ENCODE data around the gene HRH2.

HRH2 gene

DNA sequence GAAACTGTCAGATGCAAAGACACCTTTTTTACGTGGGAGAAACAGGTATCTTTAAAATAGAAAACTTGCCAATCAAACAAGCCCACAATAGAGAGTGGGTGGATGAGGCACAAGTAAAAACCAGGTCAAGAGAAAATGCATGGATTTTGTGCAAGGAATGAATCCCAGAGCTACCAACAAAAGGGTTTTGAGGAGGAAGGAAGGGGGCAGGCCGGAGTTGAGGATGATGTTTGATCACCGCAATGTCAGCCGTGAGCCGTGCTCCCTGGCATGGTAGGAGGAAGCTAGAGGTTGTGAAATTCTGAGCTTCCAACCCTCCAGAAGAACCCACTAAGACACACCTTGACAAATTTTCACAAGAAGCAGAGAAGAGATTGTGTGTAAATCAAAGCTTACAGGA is 53.2 kb downstream of the HRH2 start:
- no peak overlapping the region for H3K4me3 ChIP-seq (ENCODE audit: low read depth in 1 of 2, low read length in 2 of 2)
- no peaks in the 10 kb centered on the region for H3K36me3 ChIP-seq (ENCODE audit: control insufficient read depth in 1 of 2, insufficient read depth in 2 of 2, low read length in 2 of 2)
- H3K4me1 ChIP-seq (ENCODE audit: control insufficient read depth in 1 of 2, insufficient read depth in 2 of 2, low read length in 2 of 2) = no peaks in the 10 kb centered on the region
- H3K27ac ChIP-seq (ENCODE audit: low read depth, low read length) = no peak overlapping the region
- H3K9me3 ChIP-seq (ENCODE audit: control insufficient read depth in 1 of 2, low read length in 2 of 2) = no peaks in the 10 kb centered on the region
- no peaks in the 10 kb centered on the region for H3K27me3 ChIP-seq (ENCODE audit: control insufficient read depth in 1 of 2, insufficient read depth in 2 of 2, low read length in 2 of 2)
- no peak overlapping the region for H3K9ac ChIP-seq (ENCODE audit: low read depth in 1 of 2, low read length in 2 of 2)

DNA sequence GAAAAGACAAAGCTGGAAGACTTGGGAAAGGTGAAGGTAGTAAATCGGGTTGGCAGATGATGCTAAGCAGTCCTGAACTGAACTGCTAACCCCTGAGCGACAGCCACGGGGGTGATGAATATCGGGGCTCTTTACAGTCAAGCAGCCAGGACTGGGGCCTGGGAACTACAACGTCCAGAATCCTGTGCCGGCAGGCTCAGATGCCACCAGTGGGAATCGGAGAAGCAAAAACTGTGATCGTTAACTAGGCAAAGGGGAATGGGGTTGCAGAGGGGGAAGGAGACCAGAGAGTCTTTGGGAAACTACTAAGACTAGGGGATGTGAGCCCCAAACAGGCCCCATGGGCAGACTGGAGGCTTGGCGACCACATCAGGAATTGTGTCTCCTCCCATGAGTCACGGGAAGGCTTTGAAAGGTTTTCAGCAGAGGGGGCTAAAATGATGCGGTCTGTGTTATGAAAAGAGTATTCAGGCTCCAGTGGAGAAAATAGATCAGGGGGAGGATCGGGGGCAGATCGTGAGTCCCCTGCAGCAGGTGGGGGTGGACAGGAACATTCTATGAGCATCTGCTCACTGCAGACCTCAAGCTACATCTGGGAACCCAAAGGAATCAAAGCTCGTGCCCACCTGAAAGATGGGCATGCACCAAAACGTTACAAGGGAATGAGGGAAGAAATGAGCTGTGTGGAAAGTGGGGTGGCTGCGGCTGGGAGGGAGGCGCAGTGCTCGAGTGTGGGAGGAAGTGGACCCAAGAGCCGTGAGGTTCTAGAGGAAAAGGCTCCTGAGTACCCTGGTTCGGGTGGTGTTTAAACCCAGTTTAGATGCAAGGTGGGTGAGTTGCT is 53.8 kb downstream of the HRH2 start:
- H3K9me3 ChIP-seq (ENCODE audit: control insufficient read depth in 1 of 2, low read length in 2 of 2) = peaks cover 0 to 3% of the 10 kb centered on the region in 2 donors
- H3K4me3 ChIP-seq (ENCODE audit: low read depth in 1 of 2, low read length in 2 of 2) = no peak overlapping the region
- H3K36me3 ChIP-seq (ENCODE audit: control insufficient read depth in 1 of 2, insufficient read depth in 2 of 2, low read length in 2 of 2) = no peaks in the 10 kb centered on the region
- H3K27ac ChIP-seq (ENCODE audit: low read depth, low read length) = no peak overlapping the region
- no peak overlapping the region for H3K9ac ChIP-seq (ENCODE audit: low read depth in 1 of 2, low read length in 2 of 2)
- H3K4me1 ChIP-seq (ENCODE audit: control insufficient read depth in 1 of 2, insufficient read depth in 2 of 2, low read length in 2 of 2) = no peaks in the 10 kb centered on the region
- no peaks in the 10 kb centered on the region for H3K27me3 ChIP-seq (ENCODE audit: control insufficient read depth in 1 of 2, insufficient read depth in 2 of 2, low read length in 2 of 2)

DNA sequence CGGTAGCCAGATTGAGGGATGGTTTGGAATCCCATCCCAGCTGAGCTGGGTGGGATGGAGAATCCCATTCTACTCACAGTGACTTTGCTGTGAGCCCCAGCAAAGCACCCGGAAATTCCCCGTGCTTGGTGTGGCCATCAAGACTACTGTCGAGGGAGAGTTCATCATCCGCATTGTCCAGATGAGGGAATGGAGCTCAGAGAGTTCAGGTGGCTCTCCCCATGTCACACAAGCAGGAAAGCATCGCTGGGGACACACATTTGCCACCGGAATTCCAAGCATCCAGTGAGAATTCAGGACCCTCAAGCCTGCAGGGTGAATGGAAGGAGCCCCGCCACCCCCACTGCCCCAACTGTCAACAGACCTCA is 54.4 kb downstream of the HRH2 start:
- Histone ChIP-seq H3K4me3 (ENCODE audit: low read depth in 1 of 2, low read length in 2 of 2) (no peak overlapping the region), H3K27ac (ENCODE audit: low read depth, low read length) (no peak overlapping the region), H3K27me3 (ENCODE audit: control insufficient read depth in 1 of 2, insufficient read depth in 2 of 2, low read length in 2 of 2) (no peaks in the 10 kb centered on the region), H3K9ac (ENCODE audit: low read depth in 1 of 2, low read length in 2 of 2) (no peak overlapping the region), H3K36me3 (ENCODE audit: control insufficient read depth in 1 of 2, insufficient read depth in 2 of 2, low read length in 2 of 2) (no peaks in the 10 kb centered on the region), H3K9me3 (ENCODE audit: control insufficient read depth in 1 of 2, low read length in 2 of 2) (peaks cover 3 to 9% of the 10 kb centered on the region in 2 donors), H3K4me1 (ENCODE audit: control insufficient read depth in 1 of 2, insufficient read depth in 2 of 2, low read length in 2 of 2) (no peaks in the 10 kb centered on the region)

DNA sequence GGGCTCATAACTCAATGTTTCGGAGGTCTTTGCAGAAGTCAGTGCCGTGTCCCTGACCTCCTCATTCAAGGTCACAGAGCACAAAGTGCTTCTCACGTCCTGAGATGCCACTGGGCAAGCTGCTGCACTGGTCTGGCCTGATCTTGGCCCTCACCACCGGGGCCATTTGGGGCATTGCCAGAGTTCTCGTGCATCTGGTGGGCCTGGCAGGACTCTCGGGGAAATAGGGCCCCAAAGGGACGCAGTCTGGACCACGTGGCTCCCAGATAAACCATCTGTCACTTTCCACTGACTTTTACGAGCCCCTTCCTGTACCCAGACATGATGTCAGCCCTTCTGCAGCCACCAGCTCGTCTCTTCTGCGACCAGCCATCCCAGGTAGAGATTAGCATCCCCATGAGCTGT is 54.8 kb downstream of the HRH2 start:
- Histone ChIP-seq H3K9ac (ENCODE audit: low read depth in 1 of 2, low read length in 2 of 2) (no peak overlapping the region), H3K27me3 (ENCODE audit: control insufficient read depth in 1 of 2, insufficient read depth in 2 of 2, low read length in 2 of 2) (no peaks in the 10 kb centered on the region), H3K36me3 (ENCODE audit: control insufficient read depth in 1 of 2, insufficient read depth in 2 of 2, low read length in 2 of 2) (no peaks in the 10 kb centered on the region), H3K4me3 (ENCODE audit: low read depth in 1 of 2, low read length in 2 of 2) (no peak overlapping the region), H3K27ac (ENCODE audit: low read depth, low read length) (no peak overlapping the region), H3K4me1 (ENCODE audit: control insufficient read depth in 1 of 2, insufficient read depth in 2 of 2, low read length in 2 of 2) (no peaks in the 10 kb centered on the region), H3K9me3 (ENCODE audit: control insufficient read depth in 1 of 2, low read length in 2 of 2) (peaks cover 3 to 9% of the 10 kb centered on the region in 2 donors)

DNA sequence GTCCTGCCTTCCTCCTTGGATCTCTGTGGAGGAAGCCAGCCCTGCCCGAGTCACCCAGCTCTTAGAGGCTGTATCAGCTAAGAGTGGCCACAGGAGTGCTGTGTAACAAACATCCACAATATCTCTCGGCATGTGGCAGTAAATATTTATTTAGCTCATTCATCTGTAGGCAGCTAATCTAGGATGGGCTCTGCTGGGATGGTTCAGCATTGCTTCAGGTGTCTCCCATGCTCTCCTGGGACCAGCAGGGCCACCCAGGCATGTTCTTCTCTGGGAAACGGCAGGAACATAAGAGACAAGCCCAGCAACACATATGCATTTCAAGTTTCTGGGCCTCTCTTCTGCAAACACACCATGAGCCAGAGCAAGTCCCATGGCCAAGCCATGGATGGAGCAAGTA is 56.1 kb downstream of the HRH2 start:
- Histone ChIP-seq H3K27me3 (ENCODE audit: control insufficient read depth in 1 of 2, insufficient read depth in 2 of 2, low read length in 2 of 2) (no peaks in the 10 kb centered on the region), H3K4me1 (ENCODE audit: control insufficient read depth in 1 of 2, insufficient read depth in 2 of 2, low read length in 2 of 2) (no peaks in the 10 kb centered on the region), H3K4me3 (ENCODE audit: low read depth in 1 of 2, low read length in 2 of 2) (no peak overlapping the region)

DNA sequence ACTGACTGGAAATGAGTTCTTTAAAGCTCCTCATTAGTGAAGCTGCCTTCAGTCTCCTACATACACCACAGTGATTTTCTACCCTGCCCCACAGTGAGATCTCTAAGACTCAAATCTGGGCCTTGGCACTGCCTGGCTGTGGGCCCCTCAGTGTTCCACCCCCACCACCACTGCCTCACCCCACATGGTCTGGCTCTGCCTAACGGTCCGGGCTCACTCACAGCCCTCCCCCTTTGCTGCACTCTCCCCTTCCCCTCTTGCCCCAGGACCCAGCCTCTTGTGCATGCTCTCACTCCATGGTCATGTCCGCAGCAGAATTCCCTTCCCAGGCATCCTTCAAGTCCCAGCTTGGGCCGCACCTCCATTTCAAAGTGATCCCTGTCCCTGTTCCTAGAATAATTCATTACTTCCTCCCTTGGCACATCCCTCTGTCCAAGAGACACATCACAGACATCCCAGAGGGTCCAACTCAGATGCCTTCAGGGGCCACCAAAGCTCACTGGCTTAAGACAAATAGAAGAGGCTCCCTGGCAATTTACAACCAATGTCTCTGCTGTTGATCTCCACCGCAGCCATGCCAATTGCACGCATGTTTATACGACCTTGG is 56.7 kb downstream of the HRH2 start:
- Histone ChIP-seq H3K27me3 (ENCODE audit: control insufficient read depth in 1 of 2, insufficient read depth in 2 of 2, low read length in 2 of 2) (no peaks in the 10 kb centered on the region), H3K9me3 (ENCODE audit: control insufficient read depth in 1 of 2, low read length in 2 of 2) (peaks cover 3 to 9% of the 10 kb centered on the region in 2 donors), H3K4me1 (ENCODE audit: control insufficient read depth in 1 of 2, insufficient read depth in 2 of 2, low read length in 2 of 2) (no peaks in the 10 kb centered on the region), H3K9ac (ENCODE audit: low read depth in 1 of 2, low read length in 2 of 2) (no peak overlapping the region), H3K36me3 (ENCODE audit: control insufficient read depth in 1 of 2, insufficient read depth in 2 of 2, low read length in 2 of 2) (no peaks in the 10 kb centered on the region), H3K27ac (ENCODE audit: low read depth, low read length) (no peak overlapping the region), H3K4me3 (ENCODE audit: low read depth in 1 of 2, low read length in 2 of 2) (no peak overlapping the region)

More for the DNA sequence above, 56.1 kb downstream of the HRH2 start:
- peaks cover 3 to 9% of the 10 kb centered on the region in 2 donors for H3K9me3 ChIP-seq (ENCODE audit: control insufficient read depth in 1 of 2, low read length in 2 of 2)
- H3K9ac ChIP-seq (ENCODE audit: low read depth in 1 of 2, low read length in 2 of 2) = no peak overlapping the region
- H3K36me3 ChIP-seq (ENCODE audit: control insufficient read depth in 1 of 2, insufficient read depth in 2 of 2, low read length in 2 of 2) = no peaks in the 10 kb centered on the region
- no peak overlapping the region for H3K27ac ChIP-seq (ENCODE audit: low read depth, low read length)

DNA sequence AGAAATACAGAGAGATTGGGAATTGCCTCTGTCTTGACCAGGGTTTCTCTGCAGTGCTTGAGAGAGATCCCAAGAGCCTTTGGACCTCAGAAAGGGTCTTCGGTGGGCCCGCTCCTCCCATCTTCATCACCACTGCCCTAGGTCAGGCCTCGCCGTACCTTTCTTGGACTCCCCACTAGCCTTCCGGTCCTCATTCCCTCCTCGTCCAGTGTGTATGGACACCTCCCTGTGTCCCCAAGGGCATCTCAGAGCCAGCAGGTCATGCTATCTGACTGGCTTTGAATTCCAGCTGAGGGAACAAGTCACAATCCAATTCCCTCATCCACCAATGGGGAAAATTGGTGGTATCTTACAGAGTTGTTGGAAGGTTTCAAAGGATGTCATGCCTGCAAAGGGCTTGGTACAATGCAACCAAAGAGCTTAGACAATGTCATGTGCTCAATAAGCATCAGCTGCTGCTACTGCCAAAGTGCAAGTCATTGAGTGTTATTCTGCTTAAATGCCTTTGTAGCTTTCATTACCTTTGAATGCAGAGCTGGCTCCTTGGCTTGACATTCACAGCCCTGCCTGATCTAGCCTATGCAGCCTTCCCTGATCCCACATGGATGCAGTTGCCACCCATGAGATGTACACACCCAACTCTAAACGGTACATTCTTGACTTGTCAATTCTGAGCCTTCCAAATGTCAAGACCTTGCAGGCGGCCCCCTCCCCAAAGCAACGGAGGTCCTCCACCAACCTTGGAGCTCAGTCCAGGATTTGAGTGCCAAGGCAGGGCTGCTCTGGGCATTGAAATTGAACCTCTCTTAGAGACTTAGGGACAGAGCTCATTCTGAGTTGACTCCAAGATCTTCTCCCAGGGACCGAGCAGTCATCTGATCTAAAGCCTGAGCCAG is 58.0 kb downstream of the HRH2 start:
- H3K4me1 ChIP-seq (ENCODE audit: control insufficient read depth in 1 of 2, insufficient read depth in 2 of 2, low read length in 2 of 2) = no peaks in the 10 kb centered on the region
- H3K27ac ChIP-seq (ENCODE audit: low read depth, low read length) = no peak overlapping the region

DNA sequence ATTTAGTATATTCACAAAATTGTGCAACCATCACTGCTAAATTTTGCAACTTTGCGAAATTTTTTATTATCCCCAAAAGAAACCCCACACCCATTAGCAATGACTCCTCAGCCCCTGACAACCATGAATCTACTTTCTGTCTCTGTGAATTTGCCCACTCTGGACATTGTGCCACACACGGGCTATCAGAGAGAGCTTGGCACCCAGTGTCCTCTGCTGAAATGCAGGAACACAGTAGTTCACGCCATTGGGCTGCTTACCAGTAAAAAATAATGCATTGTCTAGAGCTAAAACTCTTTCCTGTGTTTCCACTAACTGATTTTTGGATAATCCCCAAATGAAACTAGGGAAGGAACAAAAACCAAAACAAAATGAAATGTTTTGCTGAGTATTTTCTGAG is 60.0 kb downstream of the HRH2 start:
- Histone ChIP-seq H3K27me3 (ENCODE audit: control insufficient read depth in 1 of 2, insufficient read depth in 2 of 2, low read length in 2 of 2) (no peaks in the 10 kb centered on the region), H3K9me3 (ENCODE audit: control insufficient read depth in 1 of 2, low read length in 2 of 2) (peaks cover 3 to 9% of the 10 kb centered on the region in 2 donors), H3K27ac (ENCODE audit: low read depth, low read length) (no peak overlapping the region), H3K9ac (ENCODE audit: low read depth in 1 of 2, low read length in 2 of 2) (no peak overlapping the region), H3K4me1 (ENCODE audit: control insufficient read depth in 1 of 2, insufficient read depth in 2 of 2, low read length in 2 of 2) (no peaks in the 10 kb centered on the region), H3K36me3 (ENCODE audit: control insufficient read depth in 1 of 2, insufficient read depth in 2 of 2, low read length in 2 of 2) (no peaks in the 10 kb centered on the region), H3K4me3 (ENCODE audit: low read depth in 1 of 2, low read length in 2 of 2) (no peak overlapping the region)

More for the DNA sequence above, 58.0 kb downstream of the HRH2 start:
- H3K27me3 ChIP-seq (ENCODE audit: control insufficient read depth in 1 of 2, insufficient read depth in 2 of 2, low read length in 2 of 2) = no peaks in the 10 kb centered on the region
- H3K4me3 ChIP-seq (ENCODE audit: low read depth in 1 of 2, low read length in 2 of 2) = no peak overlapping the region
- H3K9ac ChIP-seq (ENCODE audit: low read depth in 1 of 2, low read length in 2 of 2) = no peak overlapping the region
- peaks cover 3 to 9% of the 10 kb centered on the region in 2 donors for H3K9me3 ChIP-seq (ENCODE audit: control insufficient read depth in 1 of 2, low read length in 2 of 2)
- H3K36me3 ChIP-seq (ENCODE audit: control insufficient read depth in 1 of 2, insufficient read depth in 2 of 2, low read length in 2 of 2) = no peaks in the 10 kb centered on the region

DNA sequence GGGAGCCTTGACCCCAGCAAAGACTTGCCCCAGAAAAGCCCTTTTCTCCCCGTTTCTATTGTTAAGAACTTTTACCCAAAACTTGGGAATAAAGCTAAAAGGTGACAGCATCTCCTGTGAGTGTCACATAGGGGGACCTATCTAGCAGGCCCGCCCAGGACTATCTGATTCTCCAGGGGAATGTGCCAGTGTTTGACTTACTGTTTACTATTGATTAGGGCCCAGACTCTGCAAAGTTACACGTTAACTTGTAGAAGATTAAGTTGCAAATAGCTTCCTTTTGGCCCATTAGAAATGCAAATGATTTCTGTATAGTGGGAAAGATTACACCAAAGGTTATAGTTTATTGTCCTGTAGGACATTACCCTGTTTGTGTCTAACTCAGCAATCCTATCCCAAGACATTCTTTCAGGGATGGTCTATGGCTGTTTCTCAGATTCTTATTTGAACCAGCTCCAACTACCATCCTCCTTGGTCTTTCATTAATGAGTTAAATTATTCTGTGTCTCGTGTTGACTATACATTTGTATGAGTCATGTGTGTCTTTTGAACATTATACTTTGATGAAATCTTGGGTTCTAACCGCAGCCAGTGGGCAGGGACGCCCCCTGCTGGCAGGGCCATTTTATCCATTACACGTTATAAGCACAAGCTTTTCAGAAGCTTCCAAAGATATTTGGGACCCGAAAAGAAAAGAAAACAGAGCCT is 60.7 kb downstream of the HRH2 start:
- Histone ChIP-seq H3K9me3 (ENCODE audit: control insufficient read depth in 1 of 2, low read length in 2 of 2) (peaks cover 3 to 9% of the 10 kb centered on the region in 2 donors), H3K36me3 (ENCODE audit: control insufficient read depth in 1 of 2, insufficient read depth in 2 of 2, low read length in 2 of 2) (no peaks in the 10 kb centered on the region), H3K27ac (ENCODE audit: low read depth, low read length) (no peak overlapping the region), H3K4me1 (ENCODE audit: control insufficient read depth in 1 of 2, insufficient read depth in 2 of 2, low read length in 2 of 2) (no peaks in the 10 kb centered on the region), H3K4me3 (ENCODE audit: low read depth in 1 of 2, low read length in 2 of 2) (no peak overlapping the region), H3K27me3 (ENCODE audit: control insufficient read depth in 1 of 2, insufficient read depth in 2 of 2, low read length in 2 of 2) (no peaks in the 10 kb centered on the region), H3K9ac (ENCODE audit: low read depth in 1 of 2, low read length in 2 of 2) (no peak overlapping the region)

All from duodenal mucosa (tissue), 2 donors.